HCT116 (cell line): ENCODE data around the gene GLMP. TPM values are rescaled to one million over a fixed set of nuclear protein-coding genes. Genes with fewer than 3 reads are reported as not detected.

Experiments
- ATAC-seq: fragments of 200-7000 bp; cut with Tn5 transposase; 2 replicates; pipeline ENCODE4 v1.9.1; 2020; ENCODE audit warnings: mild to moderate bottlenecking, moderate library complexity
- BruUV-seq: library from RNA; stranded (reverse); fragments of 400-500 nt; replicated peaks from 2 replicates; lab custom pipeline; 2021; lab: Mats Ljungman, UMichigan
- CTCF ChIA-PET: fragments of 300-600 bp; sonication (Branson Sonifier 250); formaldehyde crosslinking; loops from one replicate; lab custom pipeline; 2021; ENCODE audit warnings: antibody characterized with exemption; lab: Charles Lee
- POLR2A ChIA-PET: fragments of 300-600, 350-600 bp; sonication (Branson Sonifier 250); formaldehyde crosslinking; loops from one replicate; lab custom pipeline; 2021; ENCODE audit warnings: antibody characterized with exemption; lab: Charles Lee
- RAD21 ChIA-PET, 2 experiments: fragments of 300-600 bp; sonication (Branson Sonifier 250); formaldehyde crosslinking; loops; one replicate each; lab custom pipeline; 2023; ENCODE audit warnings: low total read pairs in 2 of 2; ENCODE audit not compliant: uncharacterized antibody in 2 of 2, unreplicated experiment in 2 of 2, low non-redundant PET in 1 of 2; lab: Charles Lee
- DNase-seq: peaks from one replicate; pipeline ENCODE4 v3.0.0-alpha.2; 2010; ENCODE audit warnings: low read depth, low spot score
- H2AFZ ChIP-seq: fragments of 200-600 bp; shearing (Covaris generic), sonication (generic); 2 replicates; pipeline ENCODE4 v1.6.1; 2017; ENCODE audit warnings: low read depth, mixed run types, mixed read lengths, antibody characterized with exemption, low read length; ENCODE audit not compliant: poor library complexity, severe bottlenecking
- H3K27ac ChIP-seq: 2 replicates; pipeline ENCODE4 v1.5.1; 2012; ENCODE audit warnings: low read depth, low read length
- H3K27me3 ChIP-seq: fragments of 200-600 bp; sonication (generic); 2 replicates; pipeline ENCODE4 v1.6.1; 2016; ENCODE audit warnings: mixed run types, low read length, mixed read lengths; ENCODE audit not compliant: insufficient read depth
- H3K36me3 ChIP-seq, 2 experiments: fragments of 200-500 bp in 1 of 2; fragments of 200-600 bp in 1 of 2; sonication (Bioruptor generic) in 1 of 2; sonication (generic) in 1 of 2; 2 replicates each; pipeline versions ENCODE4 v1.5.1 to v1.6.1; 2014 to 2016; ENCODE audit warnings: low read length in 2 of 2, inconsistent platforms in 1 of 2, mixed read lengths in 1 of 2, mixed run types in 1 of 2; ENCODE audit not compliant: insufficient read depth in 2 of 2, control insufficient read depth in 1 of 2
- H3K4me1 ChIP-seq, 2 experiments: fragments of 200-600 bp in 1 of 2; sonication (generic) in 1 of 2; 2 replicates each; pipeline versions ENCODE4 v1.5.1 to v1.6.1; 2012 to 2017; ENCODE audit warnings: low read length in 2 of 2, inconsistent platforms in 1 of 2, mild to moderate bottlenecking in 1 of 2, mixed read lengths in 1 of 2, mixed run types in 1 of 2, moderate library complexity in 1 of 2; ENCODE audit not compliant: insufficient read depth in 2 of 2, control insufficient read depth in 1 of 2
- H3K4me2 ChIP-seq: fragments of 200-600 bp; sonication (generic); 2 replicates; pipeline ENCODE4 v1.6.1; 2017; ENCODE audit warnings: mixed run types, low read length, mixed read lengths
- H3K4me3 ChIP-seq, 2 experiments: fragments of 200-600 bp in 1 of 2; sonication (generic) in 1 of 2; replicated peaks in 1 of 2; 2 replicates each; pipeline ENCODE4 v1.5.1; 2011 to 2016; ENCODE audit warnings: low read length in 2 of 2, control low read depth in 1 of 2, low read depth in 1 of 2, mild to moderate bottlenecking in 1 of 2, mixed read lengths in 1 of 2, mixed run types in 1 of 2
- H3K79me2 ChIP-seq: fragments of 200-600 bp; sonication (generic); 2 replicates; pipeline ENCODE4 v1.6.1; 2017; ENCODE audit warnings: mild to moderate bottlenecking, mixed run types, low read length, moderate library complexity, mixed read lengths; ENCODE audit not compliant: insufficient read depth
- H3K9ac ChIP-seq: fragments of 200-600 bp; sonication (generic); 2 replicates; pipeline ENCODE4 v1.6.1; 2016; ENCODE audit warnings: low read length, mixed read lengths
- H3K9me2 ChIP-seq: fragments of 200-600 bp; sonication (generic), shearing (Covaris generic); 2 replicates; pipeline ENCODE4 v1.6.1; 2017; ENCODE audit warnings: mixed run types, mild to moderate bottlenecking, moderate library complexity; ENCODE audit not compliant: insufficient read depth
- H3K9me3 ChIP-seq, 2 experiments: fragments of 200-500 bp in 1 of 2; fragments of 200-600 bp in 1 of 2; sonication (Bioruptor generic) in 1 of 2; sonication (generic) in 1 of 2; 2 replicates each; pipeline ENCODE4 v1.6.1; 2014 to 2017; ENCODE audit warnings: low read length in 2 of 2, mixed read lengths in 2 of 2, inconsistent platforms in 1 of 2, low read depth in 1 of 2, mild to moderate bottlenecking in 1 of 2, mixed run types in 1 of 2, moderate library complexity in 1 of 2; ENCODE audit not compliant: control insufficient read depth in 1 of 2, insufficient read depth in 1 of 2
- H4K20me1 ChIP-seq: fragments of 200-600 bp; sonication (generic), shearing (Covaris generic); 2 replicates; pipeline ENCODE4 v1.6.1; 2017; ENCODE audit warnings: mixed run types, mild to moderate bottlenecking, moderate library complexity; ENCODE audit not compliant: insufficient read depth
- CBX3 ChIP-seq: IDR thresholded peaks from 2 replicates; pipeline ENCODE4 v1.6.1; 2012; ENCODE audit warnings: low read depth
- EGR1 ChIP-seq: IDR thresholded peaks from 2 replicates; pipeline ENCODE4 v1.6.1; 2012; ENCODE audit warnings: low read depth
- ELF1 ChIP-seq: IDR thresholded peaks from 2 replicates; pipeline ENCODE4 v1.6.1; 2012; ENCODE audit warnings: low read depth, borderline replicate concordance
- EZH2 ChIP-seq: fragments of 200-600 bp; sonication (generic); IDR thresholded peaks from 2 replicates; pipeline ENCODE4 v1.6.1; 2017; ENCODE audit warnings: antibody characterized with exemption, mixed run types
- EZH2phosphoT487 ChIP-seq: fragments of 200-600 bp; IDR thresholded peaks from 2 replicates; pipeline ENCODE4 v1.6.1; 2018; ENCODE audit warnings: antibody characterized with exemption, borderline replicate concordance
- FOSL1 ChIP-seq: IDR thresholded peaks from 2 replicates; pipeline ENCODE4 v1.6.1; 2012; ENCODE audit warnings: low read depth
- JUND ChIP-seq: IDR thresholded peaks from 2 replicates; pipeline ENCODE4 v1.6.1; 2012
- POLR2A ChIP-seq: IDR thresholded peaks from 2 replicates; pipeline ENCODE4 v1.7.0; 2011; ENCODE audit warnings: borderline replicate concordance; ENCODE audit not compliant: insufficient read depth, insufficient read length; ENCODE audit errors: extremely low read depth
- RAD21 ChIP-seq: IDR thresholded peaks from 2 replicates; pipeline ENCODE4 v1.6.1; 2012; ENCODE audit warnings: low read depth, mild to moderate bottlenecking
- SP1 ChIP-seq: IDR thresholded peaks from 2 replicates; pipeline ENCODE4 v1.6.1; 2012; ENCODE audit warnings: low read depth
- SRF ChIP-seq: IDR thresholded peaks from 2 replicates; pipeline ENCODE4 v1.6.1; 2012; ENCODE audit warnings: low read depth
- TCF7L2 ChIP-seq: IDR thresholded peaks from 2 replicates; pipeline ENCODE4 v1.7.0; 2011; ENCODE audit warnings: borderline replicate concordance, inconsistent platforms; ENCODE audit not compliant: insufficient read depth, insufficient read length; ENCODE audit errors: extremely low read depth
- YY1 ChIP-seq: IDR thresholded peaks from 2 replicates; pipeline ENCODE4 v1.6.1; 2011; ENCODE audit warnings: low read length, low read depth, moderate library complexity, mild to moderate bottlenecking; ENCODE audit not compliant: insufficient replicate concordance; ENCODE audit errors: extremely low read depth
- ZFX ChIP-seq: fragments of 450-650 bp; IDR thresholded peaks from 2 replicates; pipeline ENCODE4 v1.6.1; 2017
- ZNF274 ChIP-seq: fragments of 200-500 bp; sonication (Bioruptor generic); IDR thresholded peaks from 2 replicates; pipeline ENCODE4 v1.6.1; 2014; ENCODE audit warnings: mild to moderate bottlenecking, low read depth, low read length, inconsistent platforms
- intact Hi-C: fragments of 100-400 bp; cut with micrococcal nuclease; formaldehyde crosslinking; loops from 2 replicates; pipeline ENCODE4 v1.10.0; 2022
- total RNA-seq: library from RNA; stranded (reverse); gene quantifications from one replicate; pipeline ENCODE4 v1.2.1, GENCODE V29; 2021; ENCODE audit not compliant: unreplicated experiment
- TF ChIP-seq, protein P1 (sequence below): IDR thresholded peaks from 2 replicates; pipeline ENCODE4 v1.6.1; 2011; ENCODE audit warnings: mild to moderate bottlenecking, low read length, moderate library complexity; ENCODE audit not compliant: insufficient replicate concordance; ENCODE audit errors: extremely low read depth
- TF ChIP-seq, protein P2 (sequence below): IDR thresholded peaks from 2 replicates; pipeline ENCODE4 v1.6.1; 2012
- TF ChIP-seq, protein P3 (sequence below): IDR thresholded peaks from 2 replicates; pipeline ENCODE4 v1.6.1; 2012

The GLMP gene
- total RNA-seq, 1 experiment from 2014 or later: 27.8 TPM

- no peak overlapping the region for H3K9ac ChIP-seq
- H2AFZ ChIP-seq: no peak overlapping the region
- no peaks in the 10 kb centered on the region for H3K9me3 ChIP-seq
- RAD21 ChIA-PET: no interaction called here
- H3K4me3 ChIP-seq: no peak overlapping the region
- DNase-seq: no peak
- no peaks in the 10 kb centered on the region for H3K27me3 ChIP-seq
- no peaks in the 10 kb centered on the region for H3K9me2 ChIP-seq
- H3K36me3 ChIP-seq: peaks cover 66 to 68% of the 10 kb centered on the region in 2 experiments
- H4K20me1 ChIP-seq: no peaks in the 10 kb centered on the region
- intact Hi-C loops: no loop called here
- no peak for ATAC-seq
- H3K4me2 ChIP-seq: no peak overlapping the region
- peaks cover 4% of the 10 kb centered on the region; the same call in 1 of the 2 replicates for H3K79me2 ChIP-seq
- POLR2A ChIA-PET: no interaction called here
- H3K4me1 ChIP-seq: peaks cover 0 to 5% of the 10 kb centered on the region in 2 experiments; a peak in 2 of 4 replicates
- no peak overlapping the region for H3K27ac ChIP-seq
- CTCF ChIA-PET: no interaction called here
- no peak for TF ChIP-seq TCF7L2
- no peak for TF ChIP-seq JUND
- TF ChIP-seq ZFX: no peak
- no peak for TF ChIP-seq RAD21
- TF ChIP-seq EZH2: no peak
- no peak for TF ChIP-seq ELF1
- TF ChIP-seq, protein P1, sequence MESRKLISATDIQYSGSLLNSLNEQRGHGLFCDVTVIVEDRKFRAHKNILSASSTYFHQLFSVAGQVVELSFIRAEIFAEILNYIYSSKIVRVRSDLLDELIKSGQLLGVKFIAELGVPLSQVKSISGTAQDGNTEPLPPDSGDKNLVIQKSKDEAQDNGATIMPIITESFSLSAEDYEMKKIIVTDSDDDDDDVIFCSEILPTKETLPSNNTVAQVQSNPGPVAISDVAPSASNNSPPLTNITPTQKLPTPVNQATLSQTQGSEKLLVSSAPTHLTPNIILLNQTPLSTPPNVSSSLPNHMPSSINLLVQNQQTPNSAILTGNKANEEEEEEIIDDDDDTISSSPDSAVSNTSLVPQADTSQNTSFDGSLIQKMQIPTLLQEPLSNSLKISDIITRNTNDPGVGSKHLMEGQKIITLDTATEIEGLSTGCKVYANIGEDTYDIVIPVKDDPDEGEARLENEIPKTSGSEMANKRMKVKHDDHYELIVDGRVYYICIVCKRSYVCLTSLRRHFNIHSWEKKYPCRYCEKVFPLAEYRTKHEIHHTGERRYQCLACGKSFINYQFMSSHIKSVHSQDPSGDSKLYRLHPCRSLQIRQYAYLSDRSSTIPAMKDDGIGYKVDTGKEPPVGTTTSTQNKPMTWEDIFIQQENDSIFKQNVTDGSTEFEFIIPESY: no peak
- no peak for TF ChIP-seq FOSL1
- TF ChIP-seq EZH2phosphoT487: no peak
- no peak for TF ChIP-seq EGR1
- TF ChIP-seq SRF: no peak
- TF ChIP-seq POLR2A: no peak
- no peak for TF ChIP-seq CBX3
- TF ChIP-seq, protein P2, sequence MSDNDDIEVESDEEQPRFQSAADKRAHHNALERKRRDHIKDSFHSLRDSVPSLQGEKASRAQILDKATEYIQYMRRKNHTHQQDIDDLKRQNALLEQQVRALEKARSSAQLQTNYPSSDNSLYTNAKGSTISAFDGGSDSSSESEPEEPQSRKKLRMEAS: no peak
- TF ChIP-seq SP1: no peak
- TF ChIP-seq YY1: no peak
- TF ChIP-seq, protein P3, sequence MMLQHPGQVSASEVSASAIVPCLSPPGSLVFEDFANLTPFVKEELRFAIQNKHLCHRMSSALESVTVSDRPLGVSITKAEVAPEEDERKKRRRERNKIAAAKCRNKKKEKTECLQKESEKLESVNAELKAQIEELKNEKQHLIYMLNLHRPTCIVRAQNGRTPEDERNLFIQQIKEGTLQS: no peak
- TF ChIP-seq ZNF274: no peak
- BruUV-seq: no TSS peak
Measured at GRCh38 chr1:156257711-156258110, 37.8 kb downstream of the GLMP start.
